SK-N-SH (cell line): ENCODE results near the gene LRMDA.

Experiments used
- EP300 ChIP-seq, 2 experiments: IDR thresholded peaks; 2 replicates each; pipeline versions ENCODE4 v1.4.0 to v1.6.1; 2012; ENCODE audit warnings: borderline replicate concordance in 1 of 2, low read depth in 1 of 2, low read length in 1 of 2
- FOSL2 ChIP-seq: IDR thresholded peaks from 2 replicates; pipeline ENCODE4 v1.4.0; 2012; ENCODE audit warnings: low read depth, mild to moderate bottlenecking, moderate library complexity, borderline replicate concordance
- GABPA ChIP-seq: IDR thresholded peaks from 2 replicates; pipeline ENCODE4 v1.4.0; 2012; ENCODE audit warnings: low read depth, mild to moderate bottlenecking
- NRF1 ChIP-seq: IDR thresholded peaks from 2 replicates; pipeline ENCODE4 v1.6.1; 2012; ENCODE audit warnings: low read depth, mild to moderate bottlenecking, low read length
- POLR2AphosphoS5 ChIP-seq: IDR thresholded peaks from 2 replicates; pipeline ENCODE4 v1.6.1; 2012; ENCODE audit warnings: low read depth, low read length
- SIN3A ChIP-seq: IDR thresholded peaks from 2 replicates; pipeline ENCODE4 v1.6.1; 2012; ENCODE audit warnings: low read depth, mild to moderate bottlenecking, low read length, moderate library complexity, borderline replicate concordance
- USF1 ChIP-seq: IDR thresholded peaks from 2 replicates; pipeline ENCODE4 v1.4.0; 2012; ENCODE audit warnings: low read depth, borderline replicate concordance
- YY1 ChIP-seq: IDR thresholded peaks from 2 replicates; pipeline ENCODE4 v1.4.0; 2012; ENCODE audit warnings: low read depth, mild to moderate bottlenecking
- TF ChIP-seq, protein P1 (sequence below): fragments of 200-600 bp; sonication (generic); IDR thresholded peaks from 2 replicates; pipeline ENCODE4 v1.6.1; 2017; ENCODE audit warnings: antibody characterized with exemption, mild to moderate bottlenecking, moderate library complexity
- TF ChIP-seq, protein P2 (sequence below): fragments of 150-350 bp; IDR thresholded peaks from 2 replicates; pipeline ENCODE4 v1.6.1; 2016; ENCODE audit warnings: mild to moderate bottlenecking, low read depth, low read length

- TF ChIP-seq GABPA (no peak), POLR2AphosphoS5 (no peak), EP300 (IDR thresholded peaks at IDR 0.05; ENCODE audit: borderline replicate concordance in 1 of 2, low read depth in 1 of 2, low read length in 1 of 2) (no peak), NRF1 (no peak), USF1 (no peak), FOSL2 (no peak), YY1 (no peak), SIN3A (no peak)
- TF ChIP-seq, protein P1, sequence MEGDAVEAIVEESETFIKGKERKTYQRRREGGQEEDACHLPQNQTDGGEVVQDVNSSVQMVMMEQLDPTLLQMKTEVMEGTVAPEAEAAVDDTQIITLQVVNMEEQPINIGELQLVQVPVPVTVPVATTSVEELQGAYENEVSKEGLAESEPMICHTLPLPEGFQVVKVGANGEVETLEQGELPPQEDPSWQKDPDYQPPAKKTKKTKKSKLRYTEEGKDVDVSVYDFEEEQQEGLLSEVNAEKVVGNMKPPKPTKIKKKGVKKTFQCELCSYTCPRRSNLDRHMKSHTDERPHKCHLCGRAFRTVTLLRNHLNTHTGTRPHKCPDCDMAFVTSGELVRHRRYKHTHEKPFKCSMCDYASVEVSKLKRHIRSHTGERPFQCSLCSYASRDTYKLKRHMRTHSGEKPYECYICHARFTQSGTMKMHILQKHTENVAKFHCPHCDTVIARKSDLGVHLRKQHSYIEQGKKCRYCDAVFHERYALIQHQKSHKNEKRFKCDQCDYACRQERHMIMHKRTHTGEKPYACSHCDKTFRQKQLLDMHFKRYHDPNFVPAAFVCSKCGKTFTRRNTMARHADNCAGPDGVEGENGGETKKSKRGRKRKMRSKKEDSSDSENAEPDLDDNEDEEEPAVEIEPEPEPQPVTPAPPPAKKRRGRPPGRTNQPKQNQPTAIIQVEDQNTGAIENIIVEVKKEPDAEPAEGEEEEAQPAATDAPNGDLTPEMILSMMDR: no peak
- TF ChIP-seq, protein P2, sequence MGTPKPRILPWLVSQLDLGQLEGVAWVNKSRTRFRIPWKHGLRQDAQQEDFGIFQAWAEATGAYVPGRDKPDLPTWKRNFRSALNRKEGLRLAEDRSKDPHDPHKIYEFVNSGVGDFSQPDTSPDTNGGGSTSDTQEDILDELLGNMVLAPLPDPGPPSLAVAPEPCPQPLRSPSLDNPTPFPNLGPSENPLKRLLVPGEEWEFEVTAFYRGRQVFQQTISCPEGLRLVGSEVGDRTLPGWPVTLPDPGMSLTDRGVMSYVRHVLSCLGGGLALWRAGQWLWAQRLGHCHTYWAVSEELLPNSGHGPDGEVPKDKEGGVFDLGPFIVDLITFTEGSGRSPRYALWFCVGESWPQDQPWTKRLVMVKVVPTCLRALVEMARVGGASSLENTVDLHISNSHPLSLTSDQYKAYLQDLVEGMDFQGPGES: no peak
These were observed 370.2 kb downstream of the LRMDA start for GRCh38 chr10:75801661-75802060.
